IMR-90 (cell line): ENCODE results near the gene FGGY. TPM values are rescaled to one million over a fixed set of nuclear protein-coding genes. Genes with fewer than 3 reads are reported as not detected.

Source experiments
- ATAC-seq: fragments of 200-7000 bp; cut with Tn5 transposase; 2 replicates; pipeline ENCODE4 v1.9.1; 2020; ENCODE audit warnings: low read depth, mild to moderate bottlenecking, moderate library complexity
- BruUV-seq: library from RNA; stranded (reverse); fragments of 400-500 nt; replicated peaks from 2 replicates; lab custom pipeline; 2021; lab: Mats Ljungman, UMichigan
- CTCF ChIA-PET: fragments of 300-600 bp; formaldehyde crosslinking; extraction: SDS; loops from one replicate; lab custom pipeline; 2021; ENCODE audit warnings: antibody characterized with exemption; lab: Yijun Ruan, JAX
- POLR2A ChIA-PET: fragments of 300-600 bp; sonication (Branson Sonifier 250); formaldehyde crosslinking; loops from one replicate; lab custom pipeline; 2022; ENCODE audit warnings: antibody characterized with exemption; ENCODE audit not compliant: unreplicated experiment; lab: Charles Lee
- DNase-seq: peaks from one replicate; pipeline ENCODE4 v3.0.0; 2013
- H2AFZ ChIP-seq: replicated peaks from 2 replicates; pipeline ENCODE3; 2013; ENCODE audit warnings: low read length, mild to moderate bottlenecking; ENCODE audit not compliant: poor library complexity
- H2AK5ac ChIP-seq: 2 replicates; pipeline ENCODE4 v1.6.1; 2013; ENCODE audit warnings: low read depth, low read length, inconsistent platforms
- H2AK9ac ChIP-seq: replicated peaks from 2 replicates; pipeline ENCODE3; 2013; ENCODE audit warnings: mild to moderate bottlenecking, low read depth, low read length, moderate library complexity; ENCODE audit not compliant: poor library complexity
- H2BK120ac ChIP-seq: 2 replicates; pipeline ENCODE4 v1.6.1; 2013; ENCODE audit warnings: low read depth, low read length, inconsistent platforms
- H2BK15ac ChIP-seq: 3 replicates; pipeline ENCODE4 v1.6.1; 2013; ENCODE audit warnings: low read depth, low read length, inconsistent platforms
- H2BK20ac ChIP-seq: 2 replicates; pipeline ENCODE4 v1.6.1; 2013; ENCODE audit warnings: low read depth, mild to moderate bottlenecking, inconsistent platforms, low read length, moderate library complexity
- H2BK5ac ChIP-seq: 2 replicates; pipeline ENCODE4 v1.6.1; 2013; ENCODE audit warnings: mild to moderate bottlenecking, low read depth, low read length, inconsistent platforms; ENCODE audit not compliant: poor library complexity, severe bottlenecking
- H3K14ac ChIP-seq: replicated peaks from 2 replicates; pipeline ENCODE4 v1.6.1; 2013; ENCODE audit warnings: low read depth, low read length, inconsistent platforms
- H3K18ac ChIP-seq: 2 replicates; pipeline ENCODE4 v1.6.1; 2013; ENCODE audit warnings: low read depth, low read length, control low read depth
- H3K23ac ChIP-seq: 2 replicates; pipeline ENCODE4 v1.6.1; 2013; ENCODE audit warnings: low read depth, low read length, inconsistent platforms
- H3K27ac ChIP-seq: 2 replicates; pipeline ENCODE4 v1.5.1; 2013; ENCODE audit warnings: mild to moderate bottlenecking, control low read depth, low read length; ENCODE audit not compliant: insufficient read depth
- H3K27me3 ChIP-seq: 2 replicates; pipeline ENCODE4 v1.6.1; 2013; ENCODE audit warnings: low read length; ENCODE audit not compliant: control insufficient read depth, insufficient read depth
- H3K36me3 ChIP-seq: 2 replicates; pipeline ENCODE4 v1.6.1; 2013; ENCODE audit warnings: low read length, mixed read lengths; ENCODE audit not compliant: control insufficient read depth, insufficient read depth
- H3K4ac ChIP-seq: 2 replicates; pipeline ENCODE4 v1.6.1; 2013; ENCODE audit warnings: low read depth, low read length, inconsistent platforms
- H3K4me1 ChIP-seq: 2 replicates; pipeline ENCODE4 v1.6.1; 2013; ENCODE audit warnings: low read length, mixed read lengths; ENCODE audit not compliant: control insufficient read depth, insufficient read depth
- H3K4me2 ChIP-seq: 2 replicates; pipeline ENCODE4 v1.6.1; 2013; ENCODE audit warnings: low read depth, mild to moderate bottlenecking, control low read depth, low read length, moderate library complexity
- H3K4me3 ChIP-seq: 2 replicates; pipeline ENCODE4 v1.5.1; 2013; ENCODE audit warnings: low read depth, mild to moderate bottlenecking, control low read depth, low read length, moderate library complexity; ENCODE audit not compliant: insufficient read depth
- H3K56ac ChIP-seq: 2 replicates; pipeline ENCODE4 v1.6.1; 2013; ENCODE audit warnings: low read length, inconsistent platforms; ENCODE audit not compliant: insufficient read depth; ENCODE audit errors: extremely low read depth
- H3K79me1 ChIP-seq, 2 experiments: 2 replicates each; pipeline ENCODE4 v1.6.1; 2013; ENCODE audit warnings: low read length in 2 of 2, inconsistent platforms in 1 of 2, low read depth in 1 of 2
- H3K9ac ChIP-seq: 2 replicates; pipeline ENCODE4 v1.6.1; 2013; ENCODE audit warnings: low read depth, low read length, control low read depth
- H3K9me1 ChIP-seq: 2 replicates; pipeline ENCODE4 v1.6.1; 2013; ENCODE audit warnings: low read length, inconsistent platforms; ENCODE audit not compliant: insufficient read depth
- H3K9me3 ChIP-seq: 2 replicates; pipeline ENCODE4 v1.6.1; 2013; ENCODE audit warnings: low read length; ENCODE audit not compliant: control insufficient read depth, insufficient read depth
- H4K20me1 ChIP-seq: 2 replicates; pipeline ENCODE4 v1.6.1; 2013; ENCODE audit warnings: low read length, inconsistent platforms; ENCODE audit not compliant: insufficient read depth
- H4K5ac ChIP-seq: 2 replicates; pipeline ENCODE4 v1.6.1; 2013; ENCODE audit warnings: mild to moderate bottlenecking, low read depth, low read length, control low read depth
- H4K8ac ChIP-seq, 2 experiments: 2 replicates each; pipeline ENCODE4 v1.6.1; 2013; ENCODE audit warnings: low read depth in 2 of 2, low read length in 2 of 2, control low read depth in 1 of 2, inconsistent platforms in 1 of 2
- H4K91ac ChIP-seq: 2 replicates; pipeline ENCODE4 v1.6.1; 2013; ENCODE audit warnings: low read depth, low read length, inconsistent platforms; ENCODE audit not compliant: insufficient read depth
- BHLHE40 ChIP-seq: fragments of 150-350 bp; IDR thresholded peaks from 2 replicates; pipeline ENCODE4 v1.6.1; 2016; ENCODE audit warnings: mild to moderate bottlenecking, low read depth, low read length
- CEBPB ChIP-seq: IDR thresholded peaks from 2 replicates; pipeline ENCODE4 v1.6.1; 2012; ENCODE audit warnings: low read depth, low read length, improper control_type of control experiment
- CHD1 ChIP-seq: IDR thresholded peaks from 2 replicates; pipeline ENCODE4 v1.6.1; 2012; ENCODE audit warnings: low read depth, low read length, improper control_type of control experiment
- ELK1 ChIP-seq: fragments of 150-350 bp; IDR thresholded peaks from 2 replicates; pipeline ENCODE4 v1.6.1; 2016; ENCODE audit warnings: low read depth, mild to moderate bottlenecking, low read length, moderate library complexity, borderline replicate concordance
- FOS ChIP-seq: fragments of 150-350 bp; IDR thresholded peaks from 2 replicates; pipeline ENCODE4 v1.6.1; 2016; ENCODE audit warnings: low read depth, low read length
- MAFK ChIP-seq: IDR thresholded peaks from 2 replicates; pipeline ENCODE4 v1.6.1; 2012; ENCODE audit warnings: low read depth, low read length, improper control_type of control experiment
- MAZ ChIP-seq: IDR thresholded peaks from 2 replicates; pipeline ENCODE4 v1.6.1; 2012; ENCODE audit warnings: low read depth, mild to moderate bottlenecking, low read length, improper control_type of control experiment, moderate library complexity, borderline replicate concordance
- MXI1 ChIP-seq: IDR thresholded peaks from 2 replicates; pipeline ENCODE4 v1.6.1; 2012; ENCODE audit warnings: low read depth, mild to moderate bottlenecking, low read length, moderate library complexity, borderline replicate concordance
- NFE2L2 ChIP-seq: fragments of 150-350 bp; IDR thresholded peaks from 2 replicates; pipeline ENCODE4 v1.6.1; 2016; ENCODE audit warnings: low read depth, mild to moderate bottlenecking, low read length
- POLR2A ChIP-seq: IDR thresholded peaks from 2 replicates; pipeline ENCODE4 v1.6.1; 2012; ENCODE audit warnings: mild to moderate bottlenecking, low read depth, low read length
- RAD21 ChIP-seq: IDR thresholded peaks from 2 replicates; pipeline ENCODE4 v1.6.1; 2012; ENCODE audit warnings: low read length, improper control_type of control experiment
- RCOR1 ChIP-seq: IDR thresholded peaks from 2 replicates; pipeline ENCODE4 v1.6.1; 2012; ENCODE audit warnings: mild to moderate bottlenecking, low read length, improper control_type of control experiment; ENCODE audit not compliant: insufficient replicate concordance
- RFX5 ChIP-seq: IDR thresholded peaks from 2 replicates; pipeline ENCODE4 v1.8.0; 2012; ENCODE audit warnings: low read depth, mild to moderate bottlenecking, low read length, moderate library complexity
- SMC3 ChIP-seq: fragments of 150-350 bp; IDR thresholded peaks from 2 replicates; pipeline ENCODE4 v1.6.1; 2016; ENCODE audit warnings: low read depth, mild to moderate bottlenecking, antibody characterized with exemption, low read length, moderate library complexity
- USF2 ChIP-seq: fragments of 150-350 bp; IDR thresholded peaks from 2 replicates; pipeline ENCODE4 v1.6.1; 2017; ENCODE audit warnings: mild to moderate bottlenecking, antibody characterized with exemption, low read length, low read depth
- WGBS, 2 experiments: methylation state at CpG; one replicate each; pipeline versions ENCODE4 v1.1.5 to v1.1.7; 2013; ENCODE audit warnings: missing lambda C conversion rate in 2 of 2; ENCODE audit not compliant: insufficient read length in 1 of 2; ENCODE audit errors: extremely low coverage in 2 of 2; 5-methylcytosine and 5-hydroxymethylcytosine counted together
- dilution Hi-C: fragments of 300-500 bp; cut with HindIII; formaldehyde crosslinking; loops from one replicate; pipeline ENCODE4 v1.14.3; 2018; ENCODE audit warnings: low sequenced_read_pairs; ENCODE audit not compliant: unreplicated experiment
- in situ Hi-C: fragments of 300-500 bp; cut with MboI; formaldehyde crosslinking; loops from 3 replicates; pipeline ENCODE4 v1.14.3; 2019; ENCODE audit warnings: low sequenced_read_pairs, inconsistent platforms, mixed read lengths
- intact Hi-C: fragments of 100-400 bp; cut with micrococcal nuclease; formaldehyde crosslinking; loops from 2 replicates; pipeline ENCODE4 v1.10.0; 2022
- polyA plus RNA-seq, 3 experiments: library from polyadenylated mRNA; depleted of rRNA; stranded (reverse); fragments of >200 nt; gene quantifications; 2 replicates each; pipeline ENCODE4 v1.2.3, GENCODE V29; 2012; ENCODE audit warnings: low replicate concordance in 1 of 3
- total RNA-seq: library from RNA; depleted of rRNA; stranded (reverse); fragments of >200 nt; gene quantifications from 2 replicates; pipeline ENCODE4 v1.2.3, GENCODE V29; 2012

FGGY gene
- total and polyA plus RNA-seq, 2 of the 4 experiments (the other 2 are of a cell fraction) = 5.6 to 14.0 TPM

- H3K36me3 ChIP-seq = no peaks in the 10 kb centered on the region
- H3K4me3 ChIP-seq = no peak overlapping the region
- H4K5ac ChIP-seq = no peak overlapping the region
- no peak overlapping the region for H2BK5ac ChIP-seq
- H3K9me3 ChIP-seq = no peaks in the 10 kb centered on the region
- no peak for TF ChIP-seq POLR2A
- no peak for TF ChIP-seq MAZ
- TF ChIP-seq NFE2L2 = no peak
- no peak for TF ChIP-seq RCOR1
- no peak for TF ChIP-seq RFX5
- TF ChIP-seq MXI1 = no peak
- no peak for TF ChIP-seq RAD21
- TF ChIP-seq SMC3 = no peak
- no peak for TF ChIP-seq CEBPB
- no peak for TF ChIP-seq CHD1
- no peak for TF ChIP-seq MAFK
- no peak for TF ChIP-seq USF2
- TF ChIP-seq BHLHE40 = no peak
- TF ChIP-seq FOS = no peak
- TF ChIP-seq ELK1 = no peak
- no peak overlapping the region for H2BK120ac ChIP-seq
- POLR2A ChIA-PET = no interaction called here
- H2AK5ac ChIP-seq = no peak overlapping the region
- no CpG with 5 or more reads among the region's 3 CpGs for WGBS, 2 experiments
- in situ Hi-C loops (no loop called here), dilution Hi-C loops (no loop called here), intact Hi-C loops (no loop called here)
- no peaks in the 10 kb centered on the region for H4K20me1 ChIP-seq
- H3K18ac ChIP-seq = no peak overlapping the region
- no peak overlapping the region for H3K9ac ChIP-seq
- peak overlapping the region; percentile 4 for H2AK9ac ChIP-seq
- no peaks in the 10 kb centered on the region for H3K79me1 ChIP-seq
- no peaks in the 10 kb centered on the region for H3K4me1 ChIP-seq
- H3K27me3 ChIP-seq = no peaks in the 10 kb centered on the region
- no peak overlapping the region for H2AFZ ChIP-seq
- H3K23ac ChIP-seq = no peak overlapping the region
- H3K9me1 ChIP-seq = no peaks in the 10 kb centered on the region; the same call in 1 of the 2 replicates
- ATAC-seq (no peak; the same call in 1 of the 2 replicates), DNase-seq (peak; percentile 35)
- no peak overlapping the region for H2BK15ac ChIP-seq
- no peak overlapping the region for H4K8ac ChIP-seq
- no peak overlapping the region for H4K91ac ChIP-seq
- H3K27ac ChIP-seq = no peak overlapping the region
- H3K14ac ChIP-seq = no peak overlapping the region
- H2BK20ac ChIP-seq = no peak overlapping the region
- H3K56ac ChIP-seq = no peak overlapping the region
- H3K4me2 ChIP-seq = no peak overlapping the region
- no TSS peak for BruUV-seq
- no peak overlapping the region for H3K4ac ChIP-seq
- CTCF ChIA-PET = no interaction called here
Observed at GRCh38 chr1:59541891-59542290, 245.0 kb downstream of the FGGY start.
